Measurements from ENCODE around the gene UGT1A9.

DNA sequence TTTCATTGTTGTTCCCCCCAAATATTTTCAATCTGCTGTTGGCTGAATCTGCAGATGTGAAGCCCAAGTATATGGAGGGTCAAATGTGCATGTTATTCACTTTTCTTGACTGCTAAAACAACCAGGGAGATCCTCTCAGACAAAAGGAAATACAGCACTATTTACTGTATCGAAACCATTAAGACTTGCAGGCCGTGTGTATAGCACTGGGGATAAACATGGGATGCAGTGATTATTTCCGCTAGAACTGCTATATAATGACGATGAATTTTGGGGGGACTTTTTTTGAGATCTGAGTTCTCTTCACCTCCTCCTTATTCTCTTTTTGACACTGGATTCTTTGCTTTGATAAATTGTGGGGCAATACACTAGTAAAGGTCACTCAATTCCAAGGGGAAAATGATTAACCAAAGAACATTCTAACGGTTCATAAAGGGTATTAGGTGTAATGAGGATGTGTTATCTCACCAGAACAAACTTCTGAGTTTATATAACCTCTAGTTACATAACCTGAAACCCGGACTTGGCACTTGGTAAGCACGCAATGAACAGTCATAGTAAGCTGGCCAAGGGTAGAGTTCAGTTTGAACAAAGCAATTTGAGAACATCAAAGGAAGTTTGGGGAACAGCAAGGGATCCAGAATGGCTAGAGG, 84.9 kb downstream of the UGT1A9 start:
- no peak for TF ChIP-seq GATA2 (IDR thresholded peaks at IDR 0.05; ENCODE audit: low read depth, low read length)
- no peak for TF ChIP-seq GATA3 (IDR thresholded peaks at IDR 0.05; ENCODE audit: low read depth, low read length)

Data from SH-SY5Y (cell line).